ENCODE results near the gene RFK. TPM values are rescaled to one million over a fixed set of nuclear protein-coding genes. Genes with fewer than 3 reads are reported as not detected.

The RFK gene
- total and polyA plus RNA-seq, 12 donors = 8.1 to 48.5 (median 22.0) TPM

- DNase-seq = no peak
- no peaks in the 10 kb centered on the region for H3K36me3 ChIP-seq (replicated peaks in 1 of 2)
- no peak overlapping the region for H3K4me3 ChIP-seq
- H3K27me3 ChIP-seq = no peaks in the 10 kb centered on the region
- WGBS, 4 donors = 88 to 95% (median 90%) methylated on average over 1 of the region's 1 CpG
- no peak for TF ChIP-seq CTCF (IDR thresholded peaks at IDR 0.05)
- no peak for TF ChIP-seq POLR2A (IDR thresholded peaks at IDR 0.05)
- no peaks in the 10 kb centered on the region for H3K4me1 ChIP-seq (replicated peaks in 1 of 2)
- intact Hi-C loops (cut with DNase I) = no loop called here
- no peak overlapping the region for H3K27ac ChIP-seq
- no peaks in the 10 kb centered on the region for H3K9me3 ChIP-seq (replicated peaks in 1 of 3)
These were observed 22.3 kb downstream of the RFK start for GRCh38 chr9:76371901-76372300.

GRCh38 chr9:76370396-76371023 is 23.7 kb downstream of the RFK start:
- intact Hi-C loops (cut with DNase I) = no loop called here
- DNase-seq = no peak
- TF ChIP-seq POLR2A (IDR thresholded peaks at IDR 0.05) (no peak), CTCF (IDR thresholded peaks at IDR 0.05) (no peak)
- H3K4me3 ChIP-seq = no peak overlapping the region
- no peaks in the 10 kb centered on the region for H3K9me3 ChIP-seq (replicated peaks in 1 of 3)
- H3K27me3 ChIP-seq = no peaks in the 10 kb centered on the region
- H3K4me1 ChIP-seq (replicated peaks in 1 of 2) = no peaks in the 10 kb centered on the region
- no peak overlapping the region for H3K27ac ChIP-seq
- H3K36me3 ChIP-seq (replicated peaks in 1 of 2) = no peaks in the 10 kb centered on the region
- 73 to 86% (median 80%) methylated on average over 3 of the region's 3 CpGs for WGBS, 4 donors

GRCh38 chr9:76369583-76369982 is 24.6 kb downstream of the RFK start:
- Histone ChIP-seq H3K4me3 (no peak overlapping the region), H3K27ac (no peak overlapping the region), H3K4me1 (replicated peaks in 1 of 2) (no peaks in the 10 kb centered on the region), H3K9me3 (replicated peaks in 1 of 3) (no peaks in the 10 kb centered on the region), H3K27me3 (no peaks in the 10 kb centered on the region), H3K36me3 (replicated peaks in 1 of 2) (no peaks in the 10 kb centered on the region)
- WGBS, 4 donors = 50 to 57% (median 54%) methylated on average over 4 of the region's 4 CpGs
- intact Hi-C loops (cut with DNase I) = no loop called here
- TF ChIP-seq CTCF (IDR thresholded peaks at IDR 0.05) = no peak
- no peak for TF ChIP-seq POLR2A (IDR thresholded peaks at IDR 0.05)
- DNase-seq = peak in 4 of 7 donors; percentile 16 to 77 (median 29)

- no peak overlapping the region for H3K4me3 ChIP-seq
- intact Hi-C loops (cut with DNase I) = no loop called here
- WGBS, 4 donors = 66 to 87% (median 73%) methylated on average over 4 of the region's 4 CpGs
These were observed 28.0 kb downstream of the RFK start for GRCh38 chr9:76366275-76366674.

More at GRCh38 chr9:76366275-76366674, 28.0 kb downstream of the RFK start:
- no peaks in the 10 kb centered on the region for H3K27me3 ChIP-seq
- no peaks in the 10 kb centered on the region for H3K9me3 ChIP-seq (replicated peaks in 1 of 3)
- no peak overlapping the region for H3K27ac ChIP-seq
- DNase-seq = no peak
- no peak for TF ChIP-seq POLR2A (IDR thresholded peaks at IDR 0.05)
- TF ChIP-seq CTCF (IDR thresholded peaks at IDR 0.05) = no peak
- H3K4me1 ChIP-seq (replicated peaks in 1 of 2) = no peaks in the 10 kb centered on the region
- no peaks in the 10 kb centered on the region for H3K36me3 ChIP-seq (replicated peaks in 1 of 2)

Measured in adrenal gland (tissue), 12 donors.